LNCaP clone FGC (cell line): ENCODE results near the gene ARHGAP22.

ENCODE experiments used
- DNase-seq: peaks from one replicate; pipeline ENCODE4 v3.0.0-alpha.2; 2011; ENCODE audit warnings: low read depth
- H3K4me3 ChIP-seq: 2 replicates; pipeline ENCODE4 v1.5.1; 2011; ENCODE audit warnings: mild to moderate bottlenecking, low read depth, low read length, control low read depth
- CTCF ChIP-seq: IDR thresholded peaks from 2 replicates; pipeline ENCODE4 v1.5.1; 2012; ENCODE audit warnings: mild to moderate bottlenecking; ENCODE audit not compliant: control insufficient read depth, insufficient read depth; ENCODE audit errors: extremely low read depth

The ARHGAP22 gene

DNA sequence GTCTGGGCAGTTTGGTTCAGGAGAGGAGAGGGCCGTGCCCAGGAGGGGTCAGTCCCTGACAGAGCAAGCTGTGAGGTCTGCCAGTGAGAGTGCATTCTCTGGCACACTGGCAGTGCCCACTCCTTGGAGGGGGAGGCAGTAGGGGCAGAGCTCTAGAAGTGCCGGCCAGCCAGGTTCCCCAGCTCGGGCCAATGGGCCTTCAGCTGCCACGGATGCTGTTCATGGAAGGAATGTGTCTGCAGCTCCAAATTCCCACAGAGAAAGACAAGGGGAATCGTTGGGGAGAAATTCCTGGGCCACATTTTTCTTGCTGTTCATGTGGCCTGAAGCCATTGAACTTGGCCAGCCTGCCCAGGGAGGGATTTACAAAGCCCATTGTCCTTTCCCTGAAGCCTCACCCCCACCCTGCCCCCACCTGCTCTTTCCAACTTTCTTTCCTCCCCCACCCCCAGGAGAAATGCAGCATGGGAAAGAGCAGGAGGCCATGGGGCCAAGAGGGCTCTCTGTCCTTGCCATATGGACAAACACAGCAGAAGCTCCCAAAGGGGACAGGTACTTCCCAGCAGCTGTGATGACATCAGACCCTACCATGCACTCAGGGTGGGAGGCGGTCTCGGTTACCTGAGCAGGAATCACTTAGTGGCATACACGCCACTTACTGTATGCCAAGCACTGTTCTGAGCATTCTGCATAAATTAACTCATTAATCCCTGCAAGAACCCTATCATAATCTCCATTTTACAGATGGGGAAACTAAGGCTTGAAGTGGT is 70.7 kb downstream of the ARHGAP22 start:
- DNase-seq: no peak
- no peak overlapping the region for H3K4me3 ChIP-seq
- TF ChIP-seq CTCF: no peak

DNA sequence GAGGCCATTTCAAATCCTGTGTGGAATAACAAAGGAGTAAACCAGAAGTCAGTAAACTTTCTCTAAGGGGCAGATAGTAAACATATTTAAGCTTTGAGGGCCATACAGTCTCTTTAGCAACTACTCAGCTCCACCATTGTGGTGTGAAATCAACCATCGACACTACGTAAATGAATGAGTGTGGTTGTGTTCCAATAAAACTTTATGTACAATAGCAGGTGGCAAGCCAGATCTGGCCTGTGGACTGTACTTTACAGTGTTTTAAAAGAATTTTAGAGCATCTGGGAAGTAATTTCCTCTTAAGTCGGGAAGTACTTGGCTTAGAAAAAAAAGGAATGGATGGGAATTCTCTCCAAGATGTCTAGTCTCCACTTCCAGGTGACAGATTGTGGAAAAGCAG is 71.3 kb downstream of the ARHGAP22 start:
- no peak overlapping the region for H3K4me3 ChIP-seq
- no peak for DNase-seq
- no peak for TF ChIP-seq CTCF

GRCh38 chr10:48531486-48531885 is 73.4 kb downstream of the ARHGAP22 start:
- no peak for TF ChIP-seq CTCF
- H3K4me3 ChIP-seq: no peak overlapping the region

GRCh38 chr10:48529331-48529730 is 75.5 kb downstream of the ARHGAP22 start:
- H3K4me3 ChIP-seq: no peak overlapping the region
- no peak for TF ChIP-seq CTCF
- no peak for DNase-seq

More at GRCh38 chr10:48531486-48531885, 73.4 kb downstream of the ARHGAP22 start:
- DNase-seq: no peak

GRCh38 chr10:48527756-48528155 is 77.1 kb downstream of the ARHGAP22 start:
- TF ChIP-seq CTCF: no peak
- DNase-seq: no peak

GRCh38 chr10:48526846-48527505 is 77.9 kb downstream of the ARHGAP22 start:
- H3K4me3 ChIP-seq: no peak overlapping the region
- no peak for DNase-seq
- TF ChIP-seq CTCF: no peak

More at GRCh38 chr10:48527756-48528155, 77.1 kb downstream of the ARHGAP22 start:
- no peak overlapping the region for H3K4me3 ChIP-seq
